Subcutaneous abdominal adipose tissue (tissue), 5 donors: Measurements from ENCODE around the gene PLAGL2.
A peak's percentile ranks its signal among the peaks of the same experiment; 100 is the strongest.

Source experiments
- H3K27ac ChIP-seq: one replicate; pipeline ENCODE4 v1.7.0; 2013; ENCODE audit warnings: low read depth, mild to moderate bottlenecking, inconsistent platforms, low read length, moderate library complexity
- H3K27me3 ChIP-seq, 5 donors: one replicate each; pipeline ENCODE4 v1.7.0; 2013; ENCODE audit warnings: low read length in 5 of 5, inconsistent platforms in 1 of 5; ENCODE audit not compliant: control insufficient read depth in 5 of 5, insufficient read depth in 4 of 5
- H3K36me3 ChIP-seq, 5 donors: one replicate each; pipeline ENCODE4 v1.7.0; 2013; ENCODE audit warnings: low read length in 5 of 5; ENCODE audit not compliant: control insufficient read depth in 5 of 5, insufficient read depth in 5 of 5
- H3K4me1 ChIP-seq, 5 donors: one replicate each; pipeline ENCODE4 v1.7.0; 2013; ENCODE audit warnings: low read length in 5 of 5, mild to moderate bottlenecking in 3 of 5, moderate library complexity in 1 of 5; ENCODE audit not compliant: control insufficient read depth in 5 of 5, insufficient read depth in 5 of 5
- H3K4me3 ChIP-seq, 5 donors: one replicate each; pipeline ENCODE4 v1.7.0; 2013; ENCODE audit warnings: low read length in 5 of 5, low read depth in 1 of 5
- H3K9ac ChIP-seq, 5 donors: one replicate each; pipeline ENCODE4 v1.7.0; 2013; ENCODE audit warnings: low read length in 5 of 5, mild to moderate bottlenecking in 4 of 5, moderate library complexity in 3 of 5
- H3K9me3 ChIP-seq, 5 donors: one replicate each; pipeline ENCODE4 v1.7.0; 2013; ENCODE audit warnings: low read length in 5 of 5; ENCODE audit not compliant: control insufficient read depth in 5 of 5
- donor health status: healthy.
- donor health status: healthy.
- donor health status: healthy.
- donor health status: healthy.
- donor health status: healthy.

The PLAGL2 gene

DNA sequence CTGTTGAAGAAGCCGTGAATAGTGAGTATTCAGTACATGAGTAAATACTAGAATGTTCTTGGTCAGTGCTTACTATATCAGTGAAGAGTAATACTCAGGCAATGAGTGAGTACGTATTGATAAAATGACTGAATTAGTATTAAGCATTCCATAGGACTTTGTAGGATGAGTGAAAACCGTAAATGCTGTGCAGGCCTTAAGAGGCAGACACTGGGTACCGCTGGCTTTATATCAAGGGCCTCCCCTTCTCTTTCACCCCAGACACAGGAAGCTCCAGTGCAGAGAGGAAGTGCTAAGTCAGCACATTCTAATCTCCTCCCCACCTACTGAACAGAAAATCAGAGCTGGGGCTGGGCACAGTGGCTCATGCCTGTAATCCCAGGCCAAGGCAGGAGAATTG is 24.3 kb upstream of the PLAGL2 start:
- Histone ChIP-seq H3K36me3 (peaks cover 6 to 84% (median 58%) of the 10 kb centered on the region in 5 donors), H3K9me3 (no peaks in the 10 kb centered on the region), H3K4me1 (peaks cover 0 to 27% (median 15%) of the 10 kb centered on the region in 5 donors), H3K27me3 (no peaks in the 10 kb centered on the region), H3K9ac (no peak overlapping the region), H3K27ac (no peak overlapping the region), H3K4me3 (no peak overlapping the region)

DNA sequence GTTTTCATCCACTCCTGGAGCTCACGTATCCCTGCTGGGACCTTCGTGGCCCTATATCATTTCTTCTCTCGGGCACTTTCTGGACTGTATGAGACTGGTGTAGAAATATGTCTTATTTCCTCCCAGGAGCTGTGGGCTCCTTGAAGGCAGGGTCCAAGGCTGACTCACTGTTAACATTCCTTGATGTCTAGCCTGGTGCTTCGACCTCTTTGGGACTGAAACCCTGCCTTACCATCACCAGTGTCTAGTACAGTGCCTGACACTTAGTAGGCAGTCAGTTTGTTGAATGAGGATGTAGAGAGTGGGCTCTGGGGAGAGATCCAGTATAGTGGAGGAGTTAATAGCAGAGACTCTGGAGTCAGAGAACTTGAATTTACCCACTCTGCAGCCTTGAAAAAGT is 23.7 kb upstream of the PLAGL2 start:
- no peaks in the 10 kb centered on the region for H3K9me3 ChIP-seq
- peaks cover 0 to 28% (median 19%) of the 10 kb centered on the region in 5 donors for H3K4me1 ChIP-seq
- no peaks in the 10 kb centered on the region for H3K27me3 ChIP-seq
- H3K9ac ChIP-seq: no peak overlapping the region
- H3K4me3 ChIP-seq: no peak overlapping the region
- H3K36me3 ChIP-seq: peaks cover 6 to 84% (median 57%) of the 10 kb centered on the region in 5 donors
- H3K27ac ChIP-seq: no peak overlapping the region

GRCh38 chr20:32230707-32231106 is 23.2 kb upstream of the PLAGL2 start:
- Histone ChIP-seq H3K9me3 (no peaks in the 10 kb centered on the region), H3K9ac (no peak overlapping the region), H3K4me3 (no peak overlapping the region), H3K27me3 (no peaks in the 10 kb centered on the region), H3K36me3 (peaks cover 6 to 80% (median 53%) of the 10 kb centered on the region in 5 donors), H3K27ac (no peak overlapping the region), H3K4me1 (peaks cover 0 to 28% (median 19%) of the 10 kb centered on the region in 5 donors)

DNA sequence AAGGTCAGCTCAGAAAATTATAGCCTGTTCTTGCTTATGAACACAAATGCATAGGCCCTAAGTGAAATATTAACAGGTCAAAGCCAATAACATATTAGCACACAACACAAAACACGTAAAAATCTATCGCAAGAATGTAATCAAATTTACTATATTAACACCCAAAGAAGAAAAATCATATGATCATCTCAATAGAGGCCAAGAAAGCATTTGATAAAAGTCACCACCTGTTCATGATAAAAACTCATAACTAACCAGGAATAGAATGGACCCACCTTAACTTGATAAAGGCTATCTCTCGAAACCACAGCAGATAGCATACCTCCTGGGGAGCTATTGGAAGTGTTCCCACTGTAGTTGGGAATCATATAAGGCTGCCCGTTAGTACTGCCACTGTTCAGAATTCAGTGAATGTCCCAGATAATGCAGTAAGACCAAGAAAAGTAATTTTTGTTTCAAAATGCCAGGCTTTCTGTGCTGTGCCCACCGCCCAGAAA is 21.8 kb upstream of the PLAGL2 start:
- Histone ChIP-seq H3K4me3 (no peak overlapping the region), H3K36me3 (peaks cover 6 to 70% (median 43%) of the 10 kb centered on the region in 5 donors), H3K27ac (no peak overlapping the region), H3K9me3 (no peaks in the 10 kb centered on the region), H3K9ac (no peak overlapping the region), H3K27me3 (no peaks in the 10 kb centered on the region), H3K4me1 (peaks cover 0 to 27% (median 19%) of the 10 kb centered on the region in 5 donors)

DNA sequence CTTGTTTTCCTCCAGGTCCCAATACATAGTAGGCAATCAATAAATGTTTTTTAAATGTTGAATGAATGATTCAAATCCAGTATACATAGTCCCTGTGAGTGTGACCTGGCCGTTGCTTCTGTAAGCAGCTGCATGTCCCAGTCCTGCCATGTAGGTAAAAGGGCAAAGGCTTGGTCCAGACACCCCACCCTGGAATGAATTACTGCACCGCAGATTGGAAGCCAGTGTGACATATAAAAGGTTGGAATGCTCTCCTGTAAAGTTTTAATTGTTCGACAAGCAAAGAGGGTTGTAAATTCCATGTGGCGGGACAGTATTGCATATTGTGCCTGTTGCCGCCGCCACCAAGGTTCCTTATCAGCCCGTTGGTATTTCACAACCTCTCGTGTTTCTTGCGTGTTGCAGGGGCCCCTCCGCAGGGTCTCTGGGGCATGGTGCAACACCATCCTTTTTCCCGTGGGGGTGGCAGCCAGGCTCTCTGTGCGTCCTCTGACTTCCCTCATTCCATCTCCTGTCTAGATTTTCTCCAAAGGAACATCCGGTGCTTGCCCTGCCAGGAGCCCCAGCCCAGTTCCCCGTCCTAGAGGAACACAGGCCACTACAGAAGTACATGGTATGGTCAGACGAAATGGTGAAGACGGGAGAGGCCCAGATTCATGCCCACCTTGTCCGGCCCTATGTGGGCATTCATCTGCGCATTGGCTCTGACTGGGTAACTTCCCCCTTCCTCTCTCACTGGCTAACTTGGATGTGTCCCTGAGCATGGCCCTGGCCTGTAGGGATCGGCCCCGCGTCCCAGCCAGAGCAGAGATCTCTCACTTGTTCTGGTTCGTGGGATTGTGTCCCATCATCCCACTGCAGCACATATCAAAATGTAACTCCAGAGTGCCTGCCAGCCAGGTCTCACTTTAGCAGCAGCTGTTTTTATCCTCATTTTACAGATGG is 20.5 kb upstream of the PLAGL2 start:
- Histone ChIP-seq H3K4me3 (peak overlapping the region in 1 of 5 donors; percentile 48), H3K36me3 (peaks cover 6 to 69% (median 43%) of the 10 kb centered on the region in 5 donors), H3K9ac (peak overlapping the region in 4 of 5 donors; percentile 5 to 65 (median 24)), H3K9me3 (no peaks in the 10 kb centered on the region), H3K27me3 (no peaks in the 10 kb centered on the region), H3K27ac (peak overlapping the region; percentile 72), H3K4me1 (peaks cover 0 to 25% (median 19%) of the 10 kb centered on the region in 5 donors)

- Histone ChIP-seq H3K4me1 (peaks cover 0 to 24% (median 19%) of the 10 kb centered on the region in 5 donors), H3K36me3 (peaks cover 9 to 69% (median 43%) of the 10 kb centered on the region in 5 donors), H3K4me3 (peak overlapping the region in 1 of 5 donors; percentile 48), H3K27ac (peak overlapping the region; percentile 72), H3K27me3 (no peaks in the 10 kb centered on the region), H3K9ac (peak overlapping the region in 3 of 5 donors; percentile 6 to 65 (median 43)), H3K9me3 (no peaks in the 10 kb centered on the region)
These were observed 19.8 kb upstream of the PLAGL2 start for GRCh38 chr20:32227306-32227705.

GRCh38 chr20:32226391-32226790 is 18.8 kb upstream of the PLAGL2 start:
- Histone ChIP-seq H3K4me3 (no peak overlapping the region), H3K27me3 (no peaks in the 10 kb centered on the region), H3K36me3 (peaks cover 5 to 67% (median 40%) of the 10 kb centered on the region in 5 donors), H3K9me3 (no peaks in the 10 kb centered on the region), H3K4me1 (peaks cover 0 to 24% (median 18%) of the 10 kb centered on the region in 5 donors), H3K9ac (no peak overlapping the region), H3K27ac (no peak overlapping the region)

DNA sequence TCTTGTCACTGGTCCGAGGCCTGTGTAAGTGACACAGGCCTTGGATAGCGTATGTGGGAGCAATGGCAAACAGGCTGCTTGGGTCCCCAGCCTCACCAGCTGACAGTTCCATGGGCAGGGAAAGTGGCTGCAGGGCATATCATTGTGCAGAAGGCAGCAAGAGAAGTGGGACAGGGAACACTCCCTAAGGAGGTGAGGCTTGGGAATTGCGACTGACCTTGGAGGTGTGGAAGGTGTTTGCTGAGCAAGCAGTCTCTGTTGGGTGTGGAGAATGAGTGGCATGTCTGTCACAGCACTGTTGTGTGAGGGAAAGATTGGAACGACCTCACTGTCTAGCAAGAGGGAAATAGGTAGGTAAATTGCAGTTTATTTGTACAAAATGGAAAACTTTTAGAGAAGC is 16.9 kb upstream of the PLAGL2 start:
- H3K4me3 ChIP-seq: no peak overlapping the region
- peaks cover 4 to 65% (median 42%) of the 10 kb centered on the region in 5 donors for H3K36me3 ChIP-seq
- H3K27ac ChIP-seq: no peak overlapping the region
- H3K9ac ChIP-seq: no peak overlapping the region
- no peaks in the 10 kb centered on the region for H3K9me3 ChIP-seq
- no peaks in the 10 kb centered on the region for H3K27me3 ChIP-seq
- H3K4me1 ChIP-seq: peaks cover 0 to 24% (median 18%) of the 10 kb centered on the region in 5 donors

DNA sequence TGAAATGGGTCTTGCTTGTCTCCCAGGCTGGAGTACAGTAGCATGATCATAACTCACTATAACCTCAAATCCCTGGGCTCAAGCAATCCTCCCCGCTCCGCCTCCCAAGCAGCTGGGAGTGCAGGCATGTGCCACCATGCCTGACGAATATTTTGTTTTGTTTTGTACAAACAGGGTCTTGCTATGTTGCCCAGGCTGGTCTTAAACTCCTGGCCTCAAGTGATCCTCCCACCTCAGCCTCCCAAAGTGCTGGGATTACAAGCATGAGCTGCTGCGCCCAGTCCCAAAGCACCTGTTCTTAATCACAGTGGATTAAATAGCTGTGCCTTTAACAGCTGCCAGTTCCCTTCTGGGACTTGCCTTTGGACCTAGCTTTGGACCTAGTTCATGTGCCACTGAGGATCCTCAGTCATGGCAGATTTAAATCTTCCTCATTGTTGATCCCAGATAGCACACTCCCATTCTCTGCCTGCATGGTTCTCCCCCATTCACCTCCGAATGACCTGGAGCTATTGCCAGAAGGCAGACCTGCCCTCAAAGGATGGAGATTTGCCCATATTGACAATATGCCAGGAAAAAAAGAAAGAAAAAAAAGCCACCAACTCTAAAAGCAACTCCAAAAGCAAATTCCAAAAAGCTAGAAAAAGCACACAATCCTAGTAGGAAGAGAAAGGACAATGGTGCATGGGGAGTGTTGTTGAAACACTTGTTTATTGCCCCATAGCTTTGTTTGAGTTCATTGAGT is 10.8 kb upstream of the PLAGL2 start:
- H3K4me3 ChIP-seq: no peak overlapping the region
- H3K4me1 ChIP-seq: peaks cover 0 to 13% (median 2%) of the 10 kb centered on the region in 5 donors
- H3K9me3 ChIP-seq: no peaks in the 10 kb centered on the region
- H3K27me3 ChIP-seq: no peaks in the 10 kb centered on the region
- H3K27ac ChIP-seq: no peak overlapping the region
- H3K9ac ChIP-seq: no peak overlapping the region
- H3K36me3 ChIP-seq: peaks cover 11 to 77% (median 62%) of the 10 kb centered on the region in 5 donors
